Measurements from ENCODE around the gene ZNF506.
A peak's percentile ranks its signal among the peaks of the same experiment; 100 is the strongest.
"Not testable (repeated sequence)": the region's sequence is repeated elsewhere in the genome, so short reads cannot be mapped to it uniquely, and the experiment has no call there.

The ZNF506 gene

GRCh38 chr19:19821366-19821951 lies at the start of gene ZNF506:
Gene ZNF506, minus strand, starts transcription at chr19:19821750. Its CDS starts 147 bp downstream, at chr19:19821603.
- DNase-seq (ENCODE audit: insufficient read length, low spot score) (peak; percentile 71), FAIRE-seq (no peak)
- no peak for TF ChIP-seq CTCF (IDR thresholded peaks at IDR 0.05; ENCODE audit: insufficient read depth, missing control alignments)

- FAIRE-seq; DNase-seq (ENCODE audit: insufficient read length, low spot score): not testable (repeated sequence)
Observed at GRCh38 chr19:19870086-19870485, 48.5 kb upstream of the ZNF506 start.

- no peak for TF ChIP-seq CTCF (IDR thresholded peaks at IDR 0.05; ENCODE audit: insufficient read depth, missing control alignments)
- FAIRE-seq (no peak), DNase-seq (ENCODE audit: insufficient read length, low spot score) (no peak)
Observed at GRCh38 chr19:19866611-19867248, 45.2 kb upstream of the ZNF506 start.

- FAIRE-seq = no peak
- peak; percentile 61 for DNase-seq (ENCODE audit: insufficient read length, low spot score)
- no peak for TF ChIP-seq CTCF (IDR thresholded peaks at IDR 0.05; ENCODE audit: insufficient read depth, missing control alignments)
Observed at GRCh38 chr19:19865750-19866610, 44.4 kb upstream of the ZNF506 start, which contains the start of gene ZNF253. Gene ZNF253, plus strand, starts transcription at chr19:19865882. Its CDS starts 115 bp downstream, at chr19:19865997.

DNA sequence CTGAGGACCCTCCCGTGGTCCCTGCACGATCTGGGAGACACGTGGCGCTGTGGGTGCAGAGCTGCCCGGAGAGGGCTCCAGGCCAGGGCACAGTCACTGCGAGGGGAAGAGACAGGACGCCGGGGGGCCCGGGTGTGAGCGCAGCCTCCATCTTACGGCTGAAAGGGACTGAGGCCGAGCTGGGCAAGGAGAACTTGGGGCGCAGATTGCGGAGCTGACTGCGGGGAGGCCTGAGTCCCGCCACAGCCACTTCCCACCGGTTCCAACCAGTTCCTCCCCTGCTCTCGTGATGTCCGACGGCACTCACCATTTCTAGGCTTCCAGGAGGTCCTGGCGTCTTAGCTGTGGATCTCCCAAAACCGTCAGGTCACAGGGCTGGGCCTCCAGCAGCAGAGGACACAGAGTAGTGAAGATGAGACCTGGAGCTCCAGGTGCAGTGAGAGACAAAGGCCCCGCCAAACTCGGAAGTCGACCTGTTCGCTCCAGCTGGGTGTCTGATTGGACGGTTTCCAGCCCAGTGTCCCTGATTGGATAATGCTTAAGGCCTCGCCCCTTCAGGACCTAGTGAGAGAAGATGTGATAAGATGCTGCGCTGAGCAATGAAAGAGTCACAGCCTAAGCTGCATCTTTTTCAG lies 39.3 kb upstream of the ZNF506 start:
- FAIRE-seq (peak; percentile 95), DNase-seq (ENCODE audit: insufficient read length, low spot score) (peak; percentile 78)
- no peak for TF ChIP-seq CTCF (IDR thresholded peaks at IDR 0.05; ENCODE audit: insufficient read depth, missing control alignments)

DNA sequence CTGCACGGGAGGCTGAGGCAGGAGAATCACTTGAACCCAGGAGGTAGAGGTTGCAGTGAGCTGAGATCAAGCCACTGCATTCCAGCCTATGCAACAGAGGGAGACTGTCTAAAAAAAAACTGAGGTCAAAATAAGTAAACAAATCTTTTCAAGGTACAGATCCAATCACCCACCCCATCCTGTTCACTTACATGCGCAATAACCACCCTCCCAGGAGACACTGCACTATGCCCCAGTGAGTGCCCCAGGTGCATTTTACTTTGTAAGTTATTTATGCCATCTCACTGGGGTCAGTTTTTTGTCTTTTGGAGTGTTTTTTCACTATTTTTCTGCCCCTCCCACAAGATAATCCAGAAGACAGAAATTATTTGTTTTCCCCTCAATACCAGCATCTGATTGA lies 37.2 kb upstream of the ZNF506 start:
- DNase-seq (ENCODE audit: insufficient read length, low spot score) (no peak), FAIRE-seq (no peak)
- no peak for TF ChIP-seq CTCF (IDR thresholded peaks at IDR 0.05; ENCODE audit: insufficient read depth, missing control alignments)

- DNase-seq (ENCODE audit: insufficient read length, low spot score) = not testable (repeated sequence)
- peak; percentile 16 for FAIRE-seq
Observed at GRCh38 chr19:19851740-19852139, 30.2 kb upstream of the ZNF506 start.
